ENCODE data around the gene KLHL29. TPM values are rescaled to one million over a fixed set of nuclear protein-coding genes. Genes with fewer than 3 reads are reported as not detected.

The KLHL29 gene
- total and polyA plus RNA-seq, 2 experiments from 2014 or later = 1.5 to 6.5 TPM

DNA sequence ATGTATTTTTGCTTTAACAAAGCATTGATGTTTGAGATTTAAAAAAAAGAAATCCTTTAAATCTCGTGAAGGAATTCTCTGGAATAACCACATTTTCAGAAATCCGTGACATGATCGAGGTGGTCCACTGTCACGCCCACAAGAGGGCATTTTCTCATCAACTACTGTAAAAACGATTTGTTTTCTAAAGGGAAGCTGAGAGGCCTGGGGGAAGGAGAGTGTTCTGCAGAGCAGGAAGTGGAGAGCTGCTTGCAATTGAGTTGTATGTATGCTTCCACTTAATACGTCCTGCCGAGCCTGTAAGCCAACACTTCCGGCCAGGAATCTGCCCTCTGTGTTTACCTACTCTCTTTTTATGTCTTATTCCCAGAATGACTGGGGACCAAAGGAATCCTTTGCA lies 19.4 kb downstream of the KLHL29 start:
- no peak overlapping the region for H2AFZ ChIP-seq
- no peaks in the 10 kb centered on the region for H3F3A ChIP-seq (replicated peaks; ENCODE audit: low read depth)
- H3K4me3 ChIP-seq = no peak overlapping the region
- ATAC-seq = peak; percentile 91
- Mint-ChIP-seq H3K27ac (peak overlapping the region; percentile 13; the same call in 1 of the 2 replicates), H3K36me3 (ENCODE audit: low read depth) (no peaks in the 10 kb centered on the region), H3K4me1 (peaks cover 26% of the 10 kb centered on the region), H3K9me3 (no peaks in the 10 kb centered on the region), H3K4me3 (no peak overlapping the region), H3K27me3 (ENCODE audit: insufficient read depth, low read depth, poor library complexity) (peaks cover 3% of the 10 kb centered on the region)
- H4K20me1 ChIP-seq (replicated peaks; ENCODE audit: insufficient read depth) = no peaks in the 10 kb centered on the region
- H3K27ac ChIP-seq (ENCODE audit: low read depth) = 0 out of 2 replicates have a peak overlapping the region, but pooled peaks have one; percentile 8
- peak; percentile 70 for DNase-seq (ENCODE audit: low spot score)
- H3K9me2 ChIP-seq (ENCODE audit: insufficient read depth) = peaks cover 5% of the 10 kb centered on the region
- H3K4me1 ChIP-seq (ENCODE audit: insufficient read depth) = peaks cover 17% of the 10 kb centered on the region
- no peaks in the 10 kb centered on the region for H3K79me2 ChIP-seq (replicated peaks; ENCODE audit: insufficient read depth)
- H3K4me2 ChIP-seq = peak overlapping the region; percentile 45; the same call in 1 of the 2 replicates
- no peaks in the 10 kb centered on the region for H3K36me3 ChIP-seq (ENCODE audit: insufficient read depth)
- TF ChIP-seq, protein P1, sequence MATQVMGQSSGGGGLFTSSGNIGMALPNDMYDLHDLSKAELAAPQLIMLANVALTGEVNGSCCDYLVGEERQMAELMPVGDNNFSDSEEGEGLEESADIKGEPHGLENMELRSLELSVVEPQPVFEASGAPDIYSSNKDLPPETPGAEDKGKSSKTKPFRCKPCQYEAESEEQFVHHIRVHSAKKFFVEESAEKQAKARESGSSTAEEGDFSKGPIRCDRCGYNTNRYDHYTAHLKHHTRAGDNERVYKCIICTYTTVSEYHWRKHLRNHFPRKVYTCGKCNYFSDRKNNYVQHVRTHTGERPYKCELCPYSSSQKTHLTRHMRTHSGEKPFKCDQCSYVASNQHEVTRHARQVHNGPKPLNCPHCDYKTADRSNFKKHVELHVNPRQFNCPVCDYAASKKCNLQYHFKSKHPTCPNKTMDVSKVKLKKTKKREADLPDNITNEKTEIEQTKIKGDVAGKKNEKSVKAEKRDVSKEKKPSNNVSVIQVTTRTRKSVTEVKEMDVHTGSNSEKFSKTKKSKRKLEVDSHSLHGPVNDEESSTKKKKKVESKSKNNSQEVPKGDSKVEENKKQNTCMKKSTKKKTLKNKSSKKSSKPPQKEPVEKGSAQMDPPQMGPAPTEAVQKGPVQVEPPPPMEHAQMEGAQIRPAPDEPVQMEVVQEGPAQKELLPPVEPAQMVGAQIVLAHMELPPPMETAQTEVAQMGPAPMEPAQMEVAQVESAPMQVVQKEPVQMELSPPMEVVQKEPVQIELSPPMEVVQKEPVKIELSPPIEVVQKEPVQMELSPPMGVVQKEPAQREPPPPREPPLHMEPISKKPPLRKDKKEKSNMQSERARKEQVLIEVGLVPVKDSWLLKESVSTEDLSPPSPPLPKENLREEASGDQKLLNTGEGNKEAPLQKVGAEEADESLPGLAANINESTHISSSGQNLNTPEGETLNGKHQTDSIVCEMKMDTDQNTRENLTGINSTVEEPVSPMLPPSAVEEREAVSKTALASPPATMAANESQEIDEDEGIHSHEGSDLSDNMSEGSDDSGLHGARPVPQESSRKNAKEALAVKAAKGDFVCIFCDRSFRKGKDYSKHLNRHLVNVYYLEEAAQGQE (IDR thresholded peaks at IDR 0.05; ENCODE audit: unreplicated experiment) = no peak
- TF ChIP-seq NANOG (IDR thresholded peaks at IDR 0.05; ENCODE audit: borderline replicate concordance) (no peak), STAT1 (IDR thresholded peaks at IDR 0.05; ENCODE audit: unreplicated experiment) (no peak), ZNF331 (CRISPR knock-in tag; IDR thresholded peaks at IDR 0.05; ENCODE audit: low read depth) (no peak), POLR2AphosphoS5 (IDR thresholded peaks at IDR 0.05; ENCODE audit: low read depth) (no peak), JUNB (IDR thresholded peaks at IDR 0.05; ENCODE audit: unreplicated experiment) (no peak), CREB1 (CRISPR knock-in tag; IDR thresholded peaks at IDR 0.05; ENCODE audit: low read depth) (no peak)
- TF ChIP-seq, protein P2, sequence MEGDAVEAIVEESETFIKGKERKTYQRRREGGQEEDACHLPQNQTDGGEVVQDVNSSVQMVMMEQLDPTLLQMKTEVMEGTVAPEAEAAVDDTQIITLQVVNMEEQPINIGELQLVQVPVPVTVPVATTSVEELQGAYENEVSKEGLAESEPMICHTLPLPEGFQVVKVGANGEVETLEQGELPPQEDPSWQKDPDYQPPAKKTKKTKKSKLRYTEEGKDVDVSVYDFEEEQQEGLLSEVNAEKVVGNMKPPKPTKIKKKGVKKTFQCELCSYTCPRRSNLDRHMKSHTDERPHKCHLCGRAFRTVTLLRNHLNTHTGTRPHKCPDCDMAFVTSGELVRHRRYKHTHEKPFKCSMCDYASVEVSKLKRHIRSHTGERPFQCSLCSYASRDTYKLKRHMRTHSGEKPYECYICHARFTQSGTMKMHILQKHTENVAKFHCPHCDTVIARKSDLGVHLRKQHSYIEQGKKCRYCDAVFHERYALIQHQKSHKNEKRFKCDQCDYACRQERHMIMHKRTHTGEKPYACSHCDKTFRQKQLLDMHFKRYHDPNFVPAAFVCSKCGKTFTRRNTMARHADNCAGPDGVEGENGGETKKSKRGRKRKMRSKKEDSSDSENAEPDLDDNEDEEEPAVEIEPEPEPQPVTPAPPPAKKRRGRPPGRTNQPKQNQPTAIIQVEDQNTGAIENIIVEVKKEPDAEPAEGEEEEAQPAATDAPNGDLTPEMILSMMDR (conservative IDR thresholded peaks at IDR 0.05; ENCODE audit: low read depth in 2 of 2) = peak; percentile 36 to 61; a peak in 3 of 4 replicates
- no peaks in the 10 kb centered on the region for H3K27me3 ChIP-seq (ENCODE audit: insufficient read depth)

DNA sequence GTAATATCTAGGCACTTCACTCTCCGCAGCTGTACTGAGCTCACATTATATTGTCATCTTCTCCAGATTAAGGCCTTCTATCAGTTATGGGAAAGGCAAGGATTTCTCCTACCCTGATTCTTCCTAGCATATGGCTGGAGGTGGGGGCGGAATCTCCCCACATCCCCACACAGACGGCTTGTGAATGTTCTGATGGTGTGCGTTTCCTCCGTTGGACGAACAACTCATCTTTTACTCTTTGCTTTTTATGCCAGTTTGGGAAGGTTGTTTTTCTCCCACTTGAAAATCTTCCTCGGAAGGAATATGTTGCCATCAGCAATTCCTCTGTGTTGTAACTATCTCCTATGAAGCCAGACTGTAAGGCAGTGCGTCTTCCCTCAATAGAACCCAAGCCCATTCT lies 24.3 kb downstream of the KLHL29 start:
- Histone ChIP-seq H3K27ac (ENCODE audit: low read depth) (no peak overlapping the region), H3K79me2 (replicated peaks; ENCODE audit: insufficient read depth) (no peaks in the 10 kb centered on the region), H3K27me3 (ENCODE audit: insufficient read depth) (no peaks in the 10 kb centered on the region), H3F3A (replicated peaks; ENCODE audit: low read depth) (no peaks in the 10 kb centered on the region), H3K36me3 (ENCODE audit: insufficient read depth) (no peaks in the 10 kb centered on the region), H3K4me3 (no peak overlapping the region), H4K20me1 (replicated peaks; ENCODE audit: insufficient read depth) (no peaks in the 10 kb centered on the region), H3K4me2 (no peak overlapping the region), H3K9me2 (ENCODE audit: insufficient read depth) (peaks cover 8% of the 10 kb centered on the region), H3K4me1 (ENCODE audit: insufficient read depth) (peaks cover 6% of the 10 kb centered on the region; the same call in 1 of the 2 replicates), H2AFZ (no peak overlapping the region)
- H3K4me1 Mint-ChIP-seq = peaks cover 12% of the 10 kb centered on the region; the same call in 2 of the 3 replicates
- peaks cover 6% of the 10 kb centered on the region for H3K27me3 Mint-ChIP-seq (ENCODE audit: insufficient read depth, low read depth, poor library complexity)
- H3K9me3 Mint-ChIP-seq = no peaks in the 10 kb centered on the region
- DNase-seq (ENCODE audit: low spot score) (no peak), ATAC-seq (no peak)
- H3K4me3 Mint-ChIP-seq = no peak overlapping the region
- no peaks in the 10 kb centered on the region; the same call in 2 of the 3 replicates for H3K36me3 Mint-ChIP-seq (ENCODE audit: low read depth)
- no peak overlapping the region for H3K27ac Mint-ChIP-seq
- no peak for TF ChIP-seq EZH2phosphoT487 (IDR thresholded peaks at IDR 0.05; ENCODE audit: unreplicated experiment)
- no peak for TF ChIP-seq ZNF114 (CRISPR knock-in tag; IDR thresholded peaks at IDR 0.05)
- no peak for TF ChIP-seq NANOG (IDR thresholded peaks at IDR 0.05; ENCODE audit: borderline replicate concordance)
- no peak for TF ChIP-seq EZH2 (IDR thresholded peaks at IDR 0.05; ENCODE audit: low read depth, unreplicated experiment)
- TF ChIP-seq, protein P1 (IDR thresholded peaks at IDR 0.05; ENCODE audit: unreplicated experiment) = no peak
- TF ChIP-seq JUNB (IDR thresholded peaks at IDR 0.05; ENCODE audit: unreplicated experiment) = no peak
- no peak for TF ChIP-seq STAT1 (IDR thresholded peaks at IDR 0.05; ENCODE audit: unreplicated experiment)
- no peak for TF ChIP-seq ZNF331 (CRISPR knock-in tag; IDR thresholded peaks at IDR 0.05; ENCODE audit: low read depth)
- TF ChIP-seq, protein P3, sequence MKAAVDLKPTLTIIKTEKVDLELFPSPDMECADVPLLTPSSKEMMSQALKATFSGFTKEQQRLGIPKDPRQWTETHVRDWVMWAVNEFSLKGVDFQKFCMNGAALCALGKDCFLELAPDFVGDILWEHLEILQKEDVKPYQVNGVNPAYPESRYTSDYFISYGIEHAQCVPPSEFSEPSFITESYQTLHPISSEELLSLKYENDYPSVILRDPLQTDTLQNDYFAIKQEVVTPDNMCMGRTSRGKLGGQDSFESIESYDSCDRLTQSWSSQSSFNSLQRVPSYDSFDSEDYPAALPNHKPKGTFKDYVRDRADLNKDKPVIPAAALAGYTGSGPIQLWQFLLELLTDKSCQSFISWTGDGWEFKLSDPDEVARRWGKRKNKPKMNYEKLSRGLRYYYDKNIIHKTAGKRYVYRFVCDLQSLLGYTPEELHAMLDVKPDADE (IDR thresholded peaks at IDR 0.05) = no peak
